ENCODE measurements around the gene IFT172.
"Not testable (repeated sequence)": the region's sequence is repeated elsewhere in the genome, so short reads cannot be mapped to it uniquely, and the experiment has no call there.

IFT172 gene

GRCh38 chr2:27494284-27494943, 4.9 kb upstream of the IFT172 start:
- no peak for DNase-seq

DNA sequence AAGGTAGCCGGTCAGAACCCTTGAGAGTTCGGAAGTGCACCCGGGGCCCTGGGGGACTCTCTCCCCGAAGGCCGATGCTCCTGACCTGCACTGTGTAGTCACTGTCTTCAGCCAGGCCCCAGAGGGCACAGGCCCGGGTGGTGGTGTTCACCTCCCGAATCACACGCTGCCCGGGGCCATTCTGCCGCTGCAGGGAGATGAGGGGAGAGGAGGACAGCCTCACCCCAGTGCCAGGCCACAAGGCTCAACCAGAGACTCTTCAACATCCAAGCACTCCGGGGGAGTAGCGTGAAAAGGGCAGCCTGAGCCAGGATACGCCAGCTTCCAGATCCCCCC, 4.4 kb upstream of the IFT172 start:
- no peak for DNase-seq

- no peak for DNase-seq
These were observed 3.0 kb upstream of the IFT172 start for GRCh38 chr2:27492557-27492956.

GRCh38 chr2:27489118-27489497, 435 bp downstream of the IFT172 start:
- DNase-seq = no peak

GRCh38 chr2:27485496-27485895, 4.0 kb downstream of the IFT172 start:
- DNase-seq = no peak

DNA sequence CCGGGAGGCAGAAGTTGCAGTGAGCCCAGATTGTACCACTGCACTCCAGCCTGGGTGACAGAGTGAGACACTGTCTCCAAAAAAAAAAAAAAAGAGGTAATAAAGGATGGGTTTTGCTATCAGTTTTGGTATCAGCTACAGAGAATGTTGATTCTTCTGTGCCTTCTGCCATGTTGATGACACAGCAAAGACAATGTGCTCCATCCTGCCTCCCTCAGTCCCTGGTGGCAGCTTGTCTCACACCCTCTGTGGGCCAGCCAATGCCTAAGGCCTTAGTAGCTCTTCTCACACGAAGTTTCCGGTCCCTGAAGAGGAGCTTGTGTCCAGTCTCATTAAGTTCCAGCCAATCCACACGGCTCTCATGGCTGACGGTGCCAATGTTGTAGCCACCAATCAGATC, 17.6 kb downstream of the IFT172 start:
- DNase-seq = no peak

DNA sequence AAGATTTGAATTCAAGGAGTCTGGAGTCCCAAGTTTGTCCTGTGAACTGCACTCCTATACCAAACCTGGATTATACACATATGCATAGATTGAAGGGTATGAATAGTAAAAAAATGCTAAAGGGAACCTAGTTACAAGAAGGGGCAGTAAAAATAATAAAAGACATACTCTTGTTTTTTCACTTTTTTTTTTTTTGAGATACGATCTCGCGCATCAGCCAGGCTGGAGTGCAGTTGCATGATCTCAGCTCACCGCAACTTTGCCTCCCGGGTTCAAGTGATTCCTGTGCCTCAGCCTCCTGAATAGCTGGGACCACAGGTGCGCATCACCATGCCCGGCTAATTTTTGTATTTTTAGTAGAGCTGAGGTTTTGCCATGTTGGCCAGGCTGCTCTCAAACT, 25.1 kb downstream of the IFT172 start:
- no peak for DNase-seq

DNA sequence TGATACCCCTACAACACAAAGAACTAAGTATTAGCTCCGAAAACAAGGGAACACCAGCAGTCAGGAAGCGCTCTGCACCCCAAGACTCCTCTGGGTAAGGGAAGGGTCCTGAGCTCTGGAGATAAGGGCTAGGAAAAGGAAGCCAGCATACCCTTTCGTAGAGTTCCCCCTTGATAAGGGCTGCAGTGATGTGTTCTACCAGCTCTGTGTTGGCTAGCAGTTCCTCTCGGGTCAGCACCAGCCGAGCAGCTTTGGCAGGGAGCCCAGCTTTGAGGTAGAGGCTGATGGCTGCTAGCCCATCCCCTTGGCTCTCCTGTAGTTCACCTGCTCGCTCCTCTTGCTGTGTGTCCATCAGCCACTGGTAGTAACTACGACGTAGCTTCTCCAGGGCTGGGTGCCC, 28.4 kb downstream of the IFT172 start:
- no peak for DNase-seq

- DNase-seq = no peak
These were observed 35.6 kb downstream of the IFT172 start for GRCh38 chr2:27453968-27454367.

DNA sequence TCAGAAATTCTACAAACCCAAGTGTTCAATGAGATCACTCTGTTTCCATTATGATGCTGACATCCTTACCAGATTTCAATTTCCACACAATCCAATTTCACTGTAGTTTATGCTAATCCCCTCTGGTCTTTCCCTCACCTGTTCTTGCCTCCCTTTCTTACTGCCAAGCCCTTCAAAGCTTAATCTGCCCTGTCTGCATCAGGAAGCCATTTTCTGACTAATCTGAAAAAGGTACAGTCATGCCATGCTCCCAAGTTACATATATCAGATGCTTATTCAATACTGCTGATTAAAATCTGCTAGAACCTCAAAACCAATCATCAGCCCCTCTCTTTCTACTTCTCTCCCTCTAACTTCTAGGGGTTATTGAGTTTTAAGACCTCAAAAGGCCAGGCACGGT, 38.4 kb downstream of the IFT172 start:
- no peak for DNase-seq

GRCh38 chr2:27448381-27448780, 41.2 kb downstream of the IFT172 start:
- DNase-seq = no peak

DNA sequence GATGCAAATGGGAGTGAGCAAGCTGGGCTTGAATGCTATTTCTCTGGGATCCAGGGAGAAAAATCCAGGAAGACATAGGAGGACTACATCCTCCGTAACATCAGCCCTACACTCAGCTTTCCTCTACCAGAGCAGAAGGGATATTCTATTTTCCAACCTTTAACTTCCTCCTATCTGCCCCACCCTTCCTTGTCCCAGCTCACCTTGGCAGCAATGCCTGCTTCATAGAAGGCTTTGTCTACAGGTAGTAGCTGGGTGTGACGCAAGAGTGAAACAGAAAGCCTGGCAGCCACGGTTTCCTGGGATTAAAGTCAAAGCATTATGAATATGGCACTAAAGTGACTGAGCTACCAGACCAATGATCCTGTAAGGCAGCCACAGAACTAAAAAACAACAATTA, 43.5 kb downstream of the IFT172 start:
- no peak for DNase-seq

GRCh38 chr2:27445615-27446014, 43.9 kb downstream of the IFT172 start:
- no peak for DNase-seq

DNA sequence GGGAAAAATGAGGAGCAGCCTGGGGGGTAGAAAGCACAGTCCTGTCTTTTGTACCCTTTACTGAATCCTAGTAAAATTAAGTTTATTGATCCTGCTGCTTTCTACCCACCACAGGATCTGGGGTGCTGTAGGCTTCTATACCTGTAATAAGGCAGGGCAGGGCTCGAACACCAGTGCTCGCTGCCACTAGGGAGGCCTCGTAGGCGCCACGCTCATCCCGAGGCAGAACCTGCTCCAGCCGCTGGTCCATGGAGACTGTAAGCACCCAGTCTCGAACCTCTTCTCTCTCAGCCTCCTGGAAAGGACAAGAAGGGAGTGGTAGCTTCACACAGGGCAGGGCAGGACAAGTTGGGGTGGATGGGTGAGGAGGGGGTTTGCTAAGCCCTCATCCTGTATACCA, 44.4 kb downstream of the IFT172 start:
- no peak for DNase-seq

GRCh38 chr2:27442920-27443282, 46.6 kb downstream of the IFT172 start:
- DNase-seq = no peak

GRCh38 chr2:27441958-27442919, 47.3 kb downstream of the IFT172 start, which contains the start of gene KRTCAP3:
Gene KRTCAP3, plus strand, starts transcription at chr2:27442381. Its CDS starts 32 bp downstream, at chr2:27442413.
- no peak for DNase-seq

DNA sequence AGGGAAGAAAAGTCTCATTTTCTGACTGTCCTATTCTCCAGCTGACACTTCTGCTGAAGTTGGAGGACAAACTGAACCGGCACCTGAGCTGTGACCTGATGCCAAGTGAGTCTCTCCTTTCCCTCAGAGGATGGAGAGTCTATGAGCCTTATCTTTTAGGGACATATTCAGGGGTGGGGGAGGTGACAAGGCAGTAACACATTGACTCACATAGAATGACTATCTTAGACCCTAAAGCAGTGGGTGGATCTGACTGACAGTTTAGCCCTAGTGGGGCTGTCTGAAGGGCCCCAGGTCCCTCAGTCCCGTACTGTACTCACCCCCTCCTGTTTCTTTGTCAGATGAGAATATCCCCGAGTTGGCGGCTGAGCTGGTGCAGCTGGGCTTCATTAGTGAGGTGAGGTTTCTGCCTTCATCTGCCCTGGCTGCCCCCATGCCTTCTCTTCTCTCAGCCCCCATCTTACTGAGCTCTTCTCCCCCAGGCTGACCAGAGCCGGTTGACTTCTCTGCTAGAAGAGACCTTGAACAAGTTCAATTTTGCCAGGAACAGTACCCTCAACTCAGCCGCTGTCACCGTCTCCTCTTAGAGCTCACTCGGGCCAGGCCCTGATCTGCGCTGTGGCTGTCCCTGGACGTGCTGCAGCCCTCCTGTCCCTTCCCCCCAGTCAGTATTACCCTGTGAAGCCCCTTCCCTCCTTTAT, 48.2 kb downstream of the IFT172 start:
- no peak for DNase-seq

DNA sequence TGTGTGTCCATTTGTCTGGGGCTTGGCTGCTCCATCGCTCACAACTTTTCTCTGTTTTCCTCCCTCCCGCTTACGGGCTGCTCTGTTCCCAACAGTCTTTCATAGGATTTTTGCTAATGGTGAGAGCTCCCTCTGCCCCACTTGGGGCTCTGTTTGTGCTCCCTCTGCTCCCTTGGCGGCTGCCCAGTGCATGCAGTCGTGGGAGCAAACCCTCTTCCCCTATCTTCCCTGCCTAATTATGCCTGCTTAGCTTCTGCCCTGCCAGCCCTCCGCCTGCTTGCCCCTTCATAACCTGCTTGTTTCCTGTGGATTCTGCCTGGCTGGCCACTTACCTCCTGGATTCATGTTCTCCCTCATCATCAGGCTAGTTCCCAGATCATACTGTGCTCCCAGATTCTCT, 53.9 kb downstream of the IFT172 start:
- no peak for DNase-seq

- DNase-seq = no peak
These were observed 58.1 kb downstream of the IFT172 start for GRCh38 chr2:27431395-27431794.

DNA sequence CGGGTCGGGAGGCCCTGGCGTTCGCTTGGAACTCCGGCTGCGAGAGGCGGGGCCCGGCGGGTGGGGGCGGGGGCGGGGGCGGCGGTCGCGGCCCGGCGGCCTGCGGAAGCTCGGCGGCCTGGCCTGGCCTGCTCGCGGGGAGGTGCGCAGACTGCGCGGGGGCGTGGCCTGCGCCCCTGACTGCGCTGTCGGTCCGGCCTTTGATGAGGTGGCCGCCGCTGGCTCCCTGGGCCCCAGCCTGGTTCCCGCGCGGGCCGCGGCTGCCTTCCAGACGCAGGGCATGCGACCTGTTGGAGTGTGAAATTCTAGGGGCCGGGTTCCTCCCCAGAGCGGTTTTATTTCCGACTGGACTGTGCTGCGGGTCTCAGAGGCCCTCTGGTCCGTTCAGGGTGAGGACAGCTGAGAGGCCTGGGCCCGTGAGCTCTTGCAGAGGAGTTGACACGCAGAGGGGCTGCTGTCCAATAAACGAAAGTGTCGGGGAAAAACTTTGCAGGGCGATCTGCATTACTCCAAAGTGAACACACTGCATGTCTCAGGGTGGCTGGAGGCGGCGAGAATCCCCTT, 60.5 kb downstream of the IFT172 start:
- DNase-seq = peak; percentile 64 to 69

DNA sequence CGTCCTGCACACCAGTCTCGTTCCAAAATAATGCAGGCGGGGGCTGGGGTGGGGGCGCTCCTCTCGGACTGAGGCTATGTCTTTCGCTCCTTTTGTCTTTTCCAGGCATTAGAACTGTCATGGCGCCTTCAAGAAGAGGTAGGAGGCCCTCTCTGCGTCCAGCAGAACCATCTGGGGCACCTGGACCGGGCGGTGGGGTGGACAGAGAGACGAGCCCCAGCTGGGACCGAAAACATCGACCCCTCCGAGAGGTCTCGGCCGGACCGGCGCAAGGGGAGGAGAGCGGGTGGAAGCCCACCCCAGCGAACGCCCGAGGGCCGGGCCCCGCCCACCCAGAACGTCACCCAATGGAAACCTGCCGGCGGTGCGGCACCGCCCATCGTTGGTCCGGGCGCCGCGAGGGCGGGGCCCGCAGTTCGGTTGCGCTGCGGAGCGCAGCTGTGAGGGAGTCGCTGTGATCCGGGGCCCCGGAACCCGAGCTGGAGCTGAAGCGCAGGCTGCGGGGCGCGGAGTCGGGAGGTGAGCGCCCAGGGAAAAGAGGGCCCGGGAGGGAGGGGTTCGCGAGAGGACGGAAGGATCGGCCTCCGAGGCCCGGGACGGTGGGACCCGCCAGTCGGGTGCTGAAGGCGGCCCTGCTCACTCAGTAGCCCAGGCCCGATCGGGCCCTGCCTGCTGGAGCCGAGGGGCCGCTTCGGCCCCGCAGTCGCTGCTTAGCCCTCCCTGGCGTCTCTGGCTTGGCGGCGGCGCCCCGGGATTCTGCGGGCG, 61.1 kb downstream of the IFT172 start, which contains the start of gene NRBP1:
TSS of gene NRBP1 (plus strand) at position 419 of the 765 bp plus-strand sequence. CDS start 4,643 bp downstream, outside the sequence.
- DNase-seq = peak; percentile 85 to 92

- DNase-seq = peak in 1 of 2 experiments; percentile 14
These were observed 61.7 kb downstream of the IFT172 start for GRCh38 chr2:27427863-27428212.

- DNase-seq = not testable (repeated sequence)
These were observed 64.5 kb downstream of the IFT172 start for GRCh38 chr2:27425039-27425438.
